HUES48 (cell line): ENCODE results near the gene PDZD2.
A peak's percentile ranks its signal among the peaks of the same experiment; 100 is the strongest.
"Not testable (repeated sequence)": the region's sequence is repeated elsewhere in the genome, so short reads cannot be mapped to it uniquely, and the experiment has no call there.

Experiments
- H3K27ac ChIP-seq: one replicate; pipeline ENCODE4 v1.7.0; 2013; ENCODE audit warnings: low read depth, low read length, inconsistent platforms
- H3K27me3 ChIP-seq: 2 replicates; pipeline ENCODE4 v1.6.1; 2013; ENCODE audit warnings: mild to moderate bottlenecking, low read length; ENCODE audit not compliant: control insufficient read depth, insufficient read depth
- H3K36me3 ChIP-seq: 2 replicates; pipeline ENCODE4 v1.6.1; 2013; ENCODE audit warnings: low read length; ENCODE audit not compliant: control insufficient read depth, insufficient read depth
- H3K4me1 ChIP-seq: 2 replicates; pipeline ENCODE4 v1.6.1; 2013; ENCODE audit warnings: mild to moderate bottlenecking, low read length; ENCODE audit not compliant: control insufficient read depth, insufficient read depth
- H3K4me3 ChIP-seq: 2 replicates; pipeline ENCODE4 v1.5.1; 2013; ENCODE audit warnings: mild to moderate bottlenecking, low read depth, low read length
- H3K9ac ChIP-seq: 2 replicates; pipeline ENCODE4 v1.6.1; 2013; ENCODE audit warnings: mild to moderate bottlenecking, low read depth, low read length, moderate library complexity
- H3K9me3 ChIP-seq: 2 replicates; pipeline ENCODE4 v1.6.1; 2013; ENCODE audit warnings: low read length; ENCODE audit not compliant: control insufficient read depth, insufficient read depth

The PDZD2 gene

GRCh38 chr5:31717561-31717960 lies 78.6 kb downstream of the PDZD2 start:
- Histone ChIP-seq H3K4me1 (no peaks in the 10 kb centered on the region), H3K27ac (no peak overlapping the region), H3K9me3 (no peaks in the 10 kb centered on the region), H3K36me3 (no peaks in the 10 kb centered on the region), H3K27me3 (no peaks in the 10 kb centered on the region), H3K4me3 (no peak overlapping the region), H3K9ac (no peak overlapping the region)

GRCh38 chr5:31720004-31720403 lies 81.1 kb downstream of the PDZD2 start:
- H3K36me3 ChIP-seq, result no peaks in the 10 kb centered on the region
- no peaks in the 10 kb centered on the region for H3K27me3 ChIP-seq
- H3K4me3 ChIP-seq, result no peak overlapping the region
- no peaks in the 10 kb centered on the region for H3K9me3 ChIP-seq
- no peak overlapping the region for H3K9ac ChIP-seq
- no peaks in the 10 kb centered on the region for H3K4me1 ChIP-seq
- no peak overlapping the region for H3K27ac ChIP-seq

GRCh38 chr5:31720811-31721345 lies 81.9 kb downstream of the PDZD2 start:
- Histone ChIP-seq H3K27ac (no peak overlapping the region), H3K27me3 (no peaks in the 10 kb centered on the region), H3K4me1 (no peaks in the 10 kb centered on the region), H3K4me3 (no peak overlapping the region), H3K36me3 (no peaks in the 10 kb centered on the region), H3K9ac (no peak overlapping the region), H3K9me3 (no peaks in the 10 kb centered on the region)

GRCh38 chr5:31722111-31722510 lies 83.2 kb downstream of the PDZD2 start:
- Histone ChIP-seq H3K4me3 (no peak overlapping the region), H3K27me3 (no peaks in the 10 kb centered on the region), H3K4me1 (no peaks in the 10 kb centered on the region), H3K36me3 (no peaks in the 10 kb centered on the region), H3K9ac (no peak overlapping the region), H3K9me3 (no peaks in the 10 kb centered on the region), H3K27ac (no peak overlapping the region)

GRCh38 chr5:31725996-31726395 lies 87.1 kb downstream of the PDZD2 start:
- no peaks in the 10 kb centered on the region for H3K36me3 ChIP-seq
- no peak overlapping the region for H3K4me3 ChIP-seq
- H3K27me3 ChIP-seq, result no peaks in the 10 kb centered on the region
- H3K4me1 ChIP-seq, result peaks cover 9% of the 10 kb centered on the region
- no peaks in the 10 kb centered on the region for H3K9me3 ChIP-seq
- no peak overlapping the region for H3K9ac ChIP-seq
- no peak overlapping the region for H3K27ac ChIP-seq

- Histone ChIP-seq H3K4me1 (peaks cover 18% of the 10 kb centered on the region), H3K9me3 (no peaks in the 10 kb centered on the region), H3K4me3 (no peak overlapping the region), H3K9ac (no peak overlapping the region), H3K36me3 (no peaks in the 10 kb centered on the region), H3K27me3 (no peaks in the 10 kb centered on the region), H3K27ac (no peak overlapping the region)
Observed at GRCh38 chr5:31726952-31727351, 88.0 kb downstream of the PDZD2 start.

- Histone ChIP-seq H3K27me3 (no peaks in the 10 kb centered on the region), H3K36me3 (no peaks in the 10 kb centered on the region)
Observed at GRCh38 chr5:31728039-31728438, 89.1 kb downstream of the PDZD2 start.

GRCh38 chr5:31728806-31729205 lies 89.9 kb downstream of the PDZD2 start:
- not testable (repeated sequence) for H3K27me3 ChIP-seq, H3K9me3 ChIP-seq, H3K27ac ChIP-seq, H3K9ac ChIP-seq, H3K4me3 ChIP-seq, H3K36me3 ChIP-seq
- peaks cover 24% of the 10 kb centered on the region for H3K4me1 ChIP-seq

More at GRCh38 chr5:31728039-31728438, 89.1 kb downstream of the PDZD2 start:
- peaks cover 24% of the 10 kb centered on the region for H3K4me1 ChIP-seq
- no peak overlapping the region for H3K4me3 ChIP-seq
- H3K27ac ChIP-seq, result no peak overlapping the region
- H3K9me3 ChIP-seq, result no peaks in the 10 kb centered on the region
- H3K9ac ChIP-seq, result no peak overlapping the region

GRCh38 chr5:31730139-31730538 lies 91.2 kb downstream of the PDZD2 start:
- H3K4me1 ChIP-seq, result peaks cover 31% of the 10 kb centered on the region
- peak overlapping the region; percentile 38; the same call in 1 of the 2 replicates for H3K9ac ChIP-seq
- H3K4me3 ChIP-seq, result no peak overlapping the region
- H3K36me3 ChIP-seq, result no peaks in the 10 kb centered on the region
- H3K9me3 ChIP-seq, result no peaks in the 10 kb centered on the region
- H3K27me3 ChIP-seq, result no peaks in the 10 kb centered on the region
- H3K27ac ChIP-seq, result peak overlapping the region; percentile 85

GRCh38 chr5:31731016-31731415 lies 92.1 kb downstream of the PDZD2 start:
- H3K9me3 ChIP-seq, result no peaks in the 10 kb centered on the region
- no peaks in the 10 kb centered on the region for H3K36me3 ChIP-seq
- peak overlapping the region; percentile 85 for H3K27ac ChIP-seq
- H3K9ac ChIP-seq, result no peak overlapping the region
- H3K4me1 ChIP-seq, result peaks cover 32% of the 10 kb centered on the region
- H3K27me3 ChIP-seq, result no peaks in the 10 kb centered on the region
- H3K4me3 ChIP-seq, result peak overlapping the region; percentile 9; the same call in 1 of the 2 replicates

GRCh38 chr5:31731710-31732301 lies 92.9 kb downstream of the PDZD2 start:
- H3K4me1 ChIP-seq, result peaks cover 32% of the 10 kb centered on the region
- H3K4me3 ChIP-seq, result no peak overlapping the region
- H3K36me3 ChIP-seq, result no peaks in the 10 kb centered on the region
- no peak overlapping the region for H3K9ac ChIP-seq
- no peaks in the 10 kb centered on the region for H3K27me3 ChIP-seq
- peak overlapping the region; percentile 85 for H3K27ac ChIP-seq
- no peaks in the 10 kb centered on the region for H3K9me3 ChIP-seq
